Measurements from ENCODE around the gene KRTAP4-1.

DNA sequence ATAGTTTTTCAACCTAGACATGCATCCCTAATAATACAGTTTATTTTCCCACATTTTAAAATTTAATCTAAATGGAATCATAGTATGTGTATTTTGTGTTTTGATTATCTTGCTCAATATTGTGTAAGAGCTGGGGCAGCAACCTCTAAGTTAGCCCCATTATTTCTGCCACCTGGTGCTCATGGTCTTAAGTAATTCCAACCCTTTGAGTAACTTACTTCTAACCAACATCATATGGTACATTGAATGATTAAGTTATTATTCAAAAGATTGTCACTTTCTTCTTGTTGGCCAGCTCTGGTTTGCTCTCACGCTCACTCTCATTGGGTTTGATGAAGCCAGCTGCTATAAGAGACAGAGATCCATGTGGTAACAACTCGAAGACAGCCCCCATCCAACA, 12.8 kb downstream of the KRTAP4-1 start:
- TF ChIP-seq CTCF (IDR thresholded peaks at IDR 0.05; ENCODE audit: extremely low read depth in 1 of 2, insufficient read depth in 1 of 2, low read depth in 1 of 2, low read length in 2 of 2) (no peak), EZH2 (IDR thresholded peaks at IDR 0.05; ENCODE audit: borderline replicate concordance, low read depth, low read length, severe bottlenecking) (no peak), MAX (IDR thresholded peaks at IDR 0.05; ENCODE audit: insufficient read depth, insufficient read length) (no peak), JUN (IDR thresholded peaks at IDR 0.05; ENCODE audit: borderline replicate concordance, insufficient read depth, insufficient read length, low read depth) (no peak), POLR2A (IDR thresholded peaks at IDR 0.05; ENCODE audit: low read depth, low read length) (no peak), POLR2AphosphoS5 (IDR thresholded peaks at IDR 0.05; ENCODE audit: insufficient read depth, low read depth, low read length) (no peak)
